CD4-positive, CD25-positive, alpha-beta regulatory T cell (primary cell): ENCODE measurements around the gene NAV2. TPM values are rescaled to one million over a fixed set of nuclear protein-coding genes. Genes with fewer than 3 reads are reported as not detected.

Experiments
- ATAC-seq, 2 donors: fragments of 150-1000 bp; cut with Tn5 transposase; one replicate each; pipeline ENCODE4 v1.10.0; 2021; ENCODE audit warnings: low read depth in 2 of 2, moderate number of reproducible peaks in 2 of 2, moderate library complexity in 1 of 2
- DNase-seq, 3 donors: peaks; one replicate each; pipeline versions ENCODE4 v3.0.0 to v3.0.0-alpha.2; 2012 to 2022; ENCODE audit warnings: mixed read lengths in 1 of 3
- H3K27ac ChIP-seq: one replicate; pipeline ENCODE4 v1.7.0; 2013; ENCODE audit warnings: mild to moderate bottlenecking, low read length; ENCODE audit not compliant: insufficient read depth, poor library complexity, severe bottlenecking
- H3K27me3 ChIP-seq: one replicate; pipeline ENCODE4 v1.7.0; 2013; ENCODE audit warnings: low read length; ENCODE audit not compliant: control insufficient read depth, insufficient read depth
- H3K36me3 ChIP-seq: one replicate; pipeline ENCODE4 v1.7.0; 2013; ENCODE audit warnings: mild to moderate bottlenecking, low read length, moderate library complexity; ENCODE audit not compliant: control insufficient read depth, insufficient read depth
- H3K4me1 ChIP-seq: 2 replicates; pipeline ENCODE4 v1.7.0; 2013; ENCODE audit warnings: mild to moderate bottlenecking, low read length; ENCODE audit not compliant: insufficient read depth, control insufficient read depth, poor library complexity, severe bottlenecking
- H3K4me3 ChIP-seq: one replicate; pipeline ENCODE4 v1.7.0; 2013; ENCODE audit warnings: low read depth, mild to moderate bottlenecking, low read length, moderate library complexity
- H3K9me3 ChIP-seq, 2 experiments: 1 replicate in 1 of 2; 2 replicates in 1 of 2; pipeline ENCODE4 v1.7.0; 2013; ENCODE audit warnings: low read length in 2 of 2, mild to moderate bottlenecking in 1 of 2, moderate library complexity in 1 of 2; ENCODE audit not compliant: control insufficient read depth in 2 of 2
- H3K27ac Mint-ChIP-seq, 3 donors: one replicate each; pipeline ENCODE4 v1.8.0; 2020 to 2022; ENCODE audit warnings: mild to moderate bottlenecking in 3 of 3, mixed read lengths in 3 of 3, moderate library complexity in 2 of 3
- H3K27me3 Mint-ChIP-seq: one replicate; pipeline ENCODE4 v1.8.0; 2022; ENCODE audit warnings: mild to moderate bottlenecking, mixed read lengths
- H3K36me3 Mint-ChIP-seq: one replicate; pipeline ENCODE4 v1.8.0; 2020; ENCODE audit warnings: mixed read lengths
- H3K4me1 Mint-ChIP-seq, 4 donors: one replicate each; pipeline ENCODE4 v1.8.0; 2020 to 2022; ENCODE audit warnings: mixed read lengths in 4 of 4, mild to moderate bottlenecking in 1 of 4
- H3K4me3 Mint-ChIP-seq, 4 donors: one replicate each; pipeline ENCODE4 v1.8.0; 2020 to 2022; ENCODE audit warnings: mild to moderate bottlenecking in 4 of 4, mixed read lengths in 4 of 4, moderate library complexity in 3 of 4
- H3K9me3 Mint-ChIP-seq, 7 donors: one replicate each; pipeline ENCODE4 v1.8.0; 2020 to 2022; ENCODE audit warnings: mixed read lengths in 7 of 7, mild to moderate bottlenecking in 3 of 7, moderate library complexity in 2 of 7
- polyA plus RNA-seq, 4 donors: library from polyadenylated mRNA; unstranded; fragments of 300-500 nt; fragmentation: Illumina TruSeq; gene quantifications; one replicate each; pipeline ENCODE4 v1.2.3, GENCODE V29; 2021
- total RNA-seq: library from RNA; stranded (reverse); gene quantifications from one replicate; pipeline ENCODE4 v1.2.3, GENCODE V29; 2022

Gene NAV2
- total and polyA plus RNA-seq, 5 donors from 2014 or later, result 0.14 to 0.59 (median 0.36) TPM; not detected in 2

DNA sequence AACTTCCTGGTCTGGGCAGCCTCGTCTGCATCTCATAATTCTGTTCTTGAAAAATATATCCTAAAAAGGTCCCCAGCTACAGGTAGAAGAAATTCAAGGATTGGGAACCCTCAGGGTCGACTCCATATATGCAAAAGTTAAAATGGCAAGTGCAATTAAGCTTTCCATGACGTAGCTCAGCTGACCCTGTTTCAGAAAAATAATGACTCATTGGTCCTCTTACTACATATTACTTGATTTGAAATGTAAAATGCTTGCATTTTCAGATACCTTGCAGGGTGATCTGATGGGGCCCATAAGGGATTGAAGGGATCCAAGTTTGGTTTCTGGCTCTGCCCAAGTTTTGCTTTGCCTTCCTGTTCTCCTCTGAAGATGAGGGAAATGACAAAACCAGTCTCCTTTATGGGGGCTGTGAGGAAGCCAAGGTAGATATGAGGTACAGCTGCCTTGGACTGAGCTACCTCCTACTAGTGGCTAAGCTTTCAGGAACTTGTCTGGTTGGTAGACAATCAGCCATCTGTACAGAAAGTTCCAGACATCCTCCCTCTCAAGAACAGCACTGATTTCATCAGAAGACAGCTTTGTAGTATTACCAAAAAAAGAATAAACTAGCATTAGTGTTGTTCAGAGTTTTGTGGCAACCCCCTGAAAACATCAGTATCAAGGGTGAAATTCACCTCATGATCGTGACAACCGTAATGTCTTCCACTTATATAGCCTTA, 270.3 kb downstream of the NAV2 start:
- ATAC-seq, result no peak
- no peaks in the 10 kb centered on the region for H3K36me3 ChIP-seq
- Mint-ChIP-seq H3K4me3 (no peak overlapping the region), H3K27ac (no peak overlapping the region), H3K27me3 (no peaks in the 10 kb centered on the region), H3K4me1 (no peaks in the 10 kb centered on the region), H3K9me3 (no peaks in the 10 kb centered on the region), H3K36me3 (no peaks in the 10 kb centered on the region)
- no peak for DNase-seq
- H3K27ac ChIP-seq, result no peak overlapping the region
- no peaks in the 10 kb centered on the region for H3K4me1 ChIP-seq
- H3K9me3 ChIP-seq, result no peaks in the 10 kb centered on the region
- no peak overlapping the region for H3K4me3 ChIP-seq
- H3K27me3 ChIP-seq, result no peaks in the 10 kb centered on the region

DNA sequence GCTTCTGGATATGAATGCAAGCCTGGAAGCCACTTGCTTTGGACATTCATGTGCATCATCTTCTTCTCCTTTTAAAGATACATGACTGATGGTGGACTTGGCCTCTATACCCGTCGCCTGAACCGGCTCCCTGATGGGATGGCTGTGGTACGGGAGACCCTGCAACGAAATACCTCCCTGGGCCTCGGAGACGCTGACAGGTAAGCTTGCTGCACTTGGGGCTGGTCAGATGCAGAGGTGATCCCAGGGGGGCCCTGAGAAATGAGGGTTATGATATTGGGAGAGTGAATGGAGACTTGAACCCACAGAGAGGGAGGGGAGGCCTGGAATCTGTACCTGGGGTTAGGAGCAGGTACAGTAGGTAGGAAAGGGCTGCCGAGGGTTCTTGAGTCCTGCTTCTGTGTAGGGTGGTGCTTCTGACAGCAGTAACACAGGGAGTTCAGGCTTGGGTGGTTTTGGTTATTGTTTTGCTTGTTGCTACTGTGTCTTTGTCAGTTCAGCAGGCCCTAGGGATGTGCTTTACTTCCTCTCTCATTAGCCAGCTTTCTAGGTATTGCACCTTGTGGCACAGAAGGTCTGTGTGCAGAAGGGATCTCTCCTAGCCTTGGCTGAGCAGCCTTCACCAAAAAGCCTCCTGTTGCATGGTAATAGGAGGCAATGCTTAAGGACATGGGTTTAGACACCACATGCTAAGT, 271.6 kb downstream of the NAV2 start:
- ATAC-seq, result no peak
- no peak overlapping the region for H3K4me3 Mint-ChIP-seq
- Histone ChIP-seq H3K9me3 (no peaks in the 10 kb centered on the region), H3K36me3 (no peaks in the 10 kb centered on the region), H3K27me3 (no peaks in the 10 kb centered on the region), H3K27ac (no peak overlapping the region), H3K4me1 (no peaks in the 10 kb centered on the region), H3K4me3 (no peak overlapping the region)
- H3K4me1 Mint-ChIP-seq, result no peaks in the 10 kb centered on the region
- H3K27ac Mint-ChIP-seq, result no peak overlapping the region
- no peaks in the 10 kb centered on the region for H3K9me3 Mint-ChIP-seq
- DNase-seq, result no peak
- no peaks in the 10 kb centered on the region for H3K27me3 Mint-ChIP-seq
- no peaks in the 10 kb centered on the region for H3K36me3 Mint-ChIP-seq

DNA sequence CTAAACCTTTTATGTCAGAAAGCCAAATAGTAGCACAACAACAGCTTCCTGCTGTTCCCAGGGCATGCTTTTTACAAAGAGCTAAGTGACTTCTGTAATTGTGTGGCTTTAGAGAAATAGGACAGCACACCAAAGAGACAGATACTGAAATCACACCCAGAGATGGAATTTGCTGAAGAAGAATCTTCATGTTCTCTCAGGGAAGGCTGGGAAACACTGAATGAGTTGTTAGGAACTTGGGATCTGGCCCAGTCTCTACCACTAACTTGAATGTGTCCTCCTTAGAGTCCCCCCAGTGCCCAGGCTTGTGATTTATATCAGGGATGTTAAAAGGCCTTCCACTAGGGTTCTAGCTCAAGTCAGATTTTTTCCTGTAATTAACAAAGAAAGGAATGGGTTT, 272.5 kb downstream of the NAV2 start:
- Histone ChIP-seq H3K36me3 (no peaks in the 10 kb centered on the region), H3K27me3 (no peaks in the 10 kb centered on the region), H3K27ac (no peak overlapping the region), H3K4me3 (no peak overlapping the region), H3K9me3 (no peaks in the 10 kb centered on the region), H3K4me1 (no peaks in the 10 kb centered on the region)
- ATAC-seq (no peak), DNase-seq (no peak)
- Mint-ChIP-seq H3K4me1 (no peaks in the 10 kb centered on the region), H3K9me3 (no peaks in the 10 kb centered on the region), H3K36me3 (no peaks in the 10 kb centered on the region), H3K27me3 (no peaks in the 10 kb centered on the region), H3K4me3 (no peak overlapping the region), H3K27ac (no peak overlapping the region)

DNA sequence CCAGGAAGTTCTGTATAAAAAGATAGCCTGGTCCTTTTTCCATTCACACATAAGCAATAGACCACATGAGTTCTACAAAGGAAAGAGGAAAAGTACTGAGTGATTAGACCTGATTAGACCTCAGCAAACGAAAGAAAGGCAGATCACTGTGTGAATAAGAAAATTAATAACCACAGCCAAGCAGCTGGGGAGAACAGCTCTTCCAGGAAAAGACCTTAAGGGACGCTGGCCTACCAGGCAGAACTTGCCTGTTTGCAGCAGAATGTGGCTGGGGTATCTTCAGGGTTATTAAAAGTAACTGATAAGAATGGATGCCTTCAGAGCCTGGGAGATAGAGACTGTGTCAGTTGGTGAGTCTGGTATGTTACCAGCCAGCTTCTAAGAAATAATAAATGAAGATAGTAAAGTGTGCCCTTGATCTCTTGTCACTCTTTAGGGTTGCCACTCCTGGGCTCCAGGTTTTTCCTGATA, 274.7 kb downstream of the NAV2 start:
- no peak for DNase-seq
- H3K4me1 ChIP-seq, result no peaks in the 10 kb centered on the region
- no peaks in the 10 kb centered on the region for H3K27me3 Mint-ChIP-seq
- H3K9me3 Mint-ChIP-seq, result no peaks in the 10 kb centered on the region
- H3K4me3 Mint-ChIP-seq, result no peak overlapping the region
- H3K36me3 ChIP-seq, result no peaks in the 10 kb centered on the region
- H3K9me3 ChIP-seq, result no peaks in the 10 kb centered on the region
- no peaks in the 10 kb centered on the region for H3K27me3 ChIP-seq
- no peaks in the 10 kb centered on the region for H3K36me3 Mint-ChIP-seq
- H3K27ac ChIP-seq, result no peak overlapping the region
- no peaks in the 10 kb centered on the region for H3K4me1 Mint-ChIP-seq
- H3K27ac Mint-ChIP-seq, result no peak overlapping the region
- no peak overlapping the region for H3K4me3 ChIP-seq
- ATAC-seq, result no peak

DNA sequence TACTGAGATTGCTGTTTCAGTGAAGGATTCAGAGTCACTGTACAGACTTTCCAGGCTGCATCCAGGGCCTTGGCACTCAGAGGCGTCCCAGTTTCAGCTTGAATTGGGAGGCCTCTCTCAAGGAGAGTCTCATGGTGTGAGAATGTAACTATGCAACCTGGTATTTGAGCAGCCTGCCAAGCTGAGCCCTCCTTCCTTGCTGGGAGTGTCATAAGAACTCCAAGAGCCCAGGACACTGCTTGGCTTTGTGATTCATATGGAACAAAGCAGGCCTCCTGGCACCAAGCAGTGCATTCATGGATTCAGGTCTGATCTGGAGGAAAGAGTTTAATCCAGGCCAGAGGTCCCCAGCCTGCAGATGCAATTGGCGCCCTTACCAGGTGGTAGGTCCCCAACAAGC, 276.0 kb downstream of the NAV2 start:
- no peaks in the 10 kb centered on the region for H3K27me3 ChIP-seq
- no peak overlapping the region for H3K27ac ChIP-seq
- no peaks in the 10 kb centered on the region for H3K4me1 ChIP-seq
- Mint-ChIP-seq H3K36me3 (no peaks in the 10 kb centered on the region), H3K27me3 (no peaks in the 10 kb centered on the region), H3K9me3 (no peaks in the 10 kb centered on the region), H3K4me1 (no peaks in the 10 kb centered on the region), H3K4me3 (no peak overlapping the region), H3K27ac (no peak overlapping the region)
- ATAC-seq (no peak), DNase-seq (no peak)
- H3K9me3 ChIP-seq, result no peaks in the 10 kb centered on the region
- no peaks in the 10 kb centered on the region for H3K36me3 ChIP-seq
- H3K4me3 ChIP-seq, result no peak overlapping the region

DNA sequence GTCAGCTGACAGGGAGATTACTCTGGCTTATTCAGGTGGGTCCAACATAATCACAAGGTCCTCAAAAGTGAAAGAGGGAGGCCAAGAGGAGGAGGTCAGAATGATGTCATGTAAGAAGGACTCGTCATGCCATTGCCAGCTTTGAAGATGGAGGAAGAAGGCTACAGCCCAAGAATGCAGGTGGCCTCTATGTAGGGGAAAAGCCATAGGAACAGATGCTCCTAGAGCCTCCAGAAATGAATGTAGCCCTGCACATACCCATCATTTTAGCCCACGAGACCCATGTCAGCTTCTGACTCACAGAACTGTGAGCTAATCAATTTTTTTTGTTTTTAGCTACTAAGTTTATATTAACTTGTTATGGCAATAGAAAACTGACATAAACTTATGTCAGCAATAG, 276.6 kb downstream of the NAV2 start:
- Mint-ChIP-seq H3K36me3 (no peaks in the 10 kb centered on the region), H3K27ac (no peak overlapping the region), H3K9me3 (no peaks in the 10 kb centered on the region), H3K4me3 (no peak overlapping the region), H3K27me3 (no peaks in the 10 kb centered on the region), H3K4me1 (no peaks in the 10 kb centered on the region)
- Histone ChIP-seq H3K9me3 (no peaks in the 10 kb centered on the region), H3K4me1 (no peaks in the 10 kb centered on the region), H3K27me3 (no peaks in the 10 kb centered on the region), H3K27ac (no peak overlapping the region), H3K36me3 (no peaks in the 10 kb centered on the region), H3K4me3 (no peak overlapping the region)
- DNase-seq, result no peak
- ATAC-seq, result no peak

DNA sequence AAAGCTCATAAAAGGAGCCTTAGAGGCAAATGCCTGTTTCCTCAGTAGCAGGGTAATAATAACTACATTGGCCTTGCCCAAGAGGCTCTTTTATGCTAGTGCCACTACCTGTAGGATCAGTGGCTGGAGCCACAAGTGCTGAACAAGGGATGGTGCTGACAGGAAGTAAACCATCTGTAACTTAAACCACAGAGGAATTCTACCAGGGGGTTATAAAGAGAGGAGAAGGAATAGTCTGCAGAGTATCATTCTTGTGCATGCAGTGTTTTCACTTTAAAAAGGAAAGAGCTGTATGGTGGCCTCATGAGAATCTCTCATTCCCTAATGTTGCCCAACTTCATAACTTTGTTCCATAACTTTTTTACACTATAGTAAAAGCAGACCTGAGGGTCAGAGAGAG, 279.5 kb downstream of the NAV2 start:
- Mint-ChIP-seq H3K27ac (no peak overlapping the region), H3K9me3 (no peaks in the 10 kb centered on the region), H3K4me3 (no peak overlapping the region), H3K4me1 (no peaks in the 10 kb centered on the region), H3K36me3 (no peaks in the 10 kb centered on the region), H3K27me3 (no peaks in the 10 kb centered on the region)
- DNase-seq (no peak), ATAC-seq (no peak)
- Histone ChIP-seq H3K27me3 (no peaks in the 10 kb centered on the region), H3K9me3 (no peaks in the 10 kb centered on the region), H3K4me1 (no peaks in the 10 kb centered on the region), H3K36me3 (no peaks in the 10 kb centered on the region), H3K27ac (no peak overlapping the region), H3K4me3 (no peak overlapping the region)

DNA sequence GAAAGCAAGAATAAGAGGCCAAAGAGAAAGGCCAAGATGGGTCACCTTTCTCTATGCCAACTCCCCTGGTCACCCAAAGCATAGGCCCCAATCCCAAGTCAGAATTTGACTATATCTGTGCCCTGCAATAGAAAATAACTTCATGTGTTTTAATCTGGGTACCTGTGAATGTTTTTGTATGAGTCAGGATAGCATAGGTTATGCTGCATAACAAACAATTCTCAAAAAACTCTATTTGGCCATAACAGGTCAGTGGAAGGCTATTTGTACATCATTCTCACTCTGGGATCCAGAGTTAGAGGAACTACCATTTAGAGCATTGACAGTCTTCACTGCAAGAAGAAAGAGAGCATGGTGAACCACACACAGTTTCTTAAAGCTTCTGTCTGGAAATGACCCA, 280.4 kb downstream of the NAV2 start:
- no peaks in the 10 kb centered on the region for H3K36me3 ChIP-seq
- H3K27me3 Mint-ChIP-seq, result no peaks in the 10 kb centered on the region
- H3K4me3 ChIP-seq, result no peak overlapping the region
- no peaks in the 10 kb centered on the region for H3K9me3 Mint-ChIP-seq
- ATAC-seq, result no peak
- H3K27me3 ChIP-seq, result no peaks in the 10 kb centered on the region
- H3K36me3 Mint-ChIP-seq, result no peaks in the 10 kb centered on the region
- no peak overlapping the region for H3K27ac ChIP-seq
- H3K4me1 Mint-ChIP-seq, result no peaks in the 10 kb centered on the region
- H3K4me3 Mint-ChIP-seq, result no peak overlapping the region
- H3K27ac Mint-ChIP-seq, result no peak overlapping the region
- no peaks in the 10 kb centered on the region for H3K4me1 ChIP-seq
- no peaks in the 10 kb centered on the region for H3K9me3 ChIP-seq
- no peak for DNase-seq
